Right renal pelvis (tissue), 4 donors: ENCODE measurements around the gene HMGA1. TPM values are rescaled to one million over a fixed set of nuclear protein-coding genes. Genes with fewer than 3 reads are reported as not detected.

Source experiments
- DNase-seq, 4 donors: peaks; one replicate each; pipeline ENCODE4 v3.0.0-alpha.2; 2013; ENCODE audit warnings: low read depth in 4 of 4, low spot score in 3 of 4, missing footprints in 1 of 4
- polyA plus RNA-seq, 4 donors: library from polyadenylated mRNA; unstranded; fragments of 120-200 nt; gene quantifications; one replicate each; pipeline ENCODE4 v1.2.1, GENCODE V29; 2013; ENCODE audit not compliant: insufficient read length in 4 of 4

HMGA1 gene
- polyA plus RNA-seq, 4 donors: 113 to 160 (median 128) TPM

DNA sequence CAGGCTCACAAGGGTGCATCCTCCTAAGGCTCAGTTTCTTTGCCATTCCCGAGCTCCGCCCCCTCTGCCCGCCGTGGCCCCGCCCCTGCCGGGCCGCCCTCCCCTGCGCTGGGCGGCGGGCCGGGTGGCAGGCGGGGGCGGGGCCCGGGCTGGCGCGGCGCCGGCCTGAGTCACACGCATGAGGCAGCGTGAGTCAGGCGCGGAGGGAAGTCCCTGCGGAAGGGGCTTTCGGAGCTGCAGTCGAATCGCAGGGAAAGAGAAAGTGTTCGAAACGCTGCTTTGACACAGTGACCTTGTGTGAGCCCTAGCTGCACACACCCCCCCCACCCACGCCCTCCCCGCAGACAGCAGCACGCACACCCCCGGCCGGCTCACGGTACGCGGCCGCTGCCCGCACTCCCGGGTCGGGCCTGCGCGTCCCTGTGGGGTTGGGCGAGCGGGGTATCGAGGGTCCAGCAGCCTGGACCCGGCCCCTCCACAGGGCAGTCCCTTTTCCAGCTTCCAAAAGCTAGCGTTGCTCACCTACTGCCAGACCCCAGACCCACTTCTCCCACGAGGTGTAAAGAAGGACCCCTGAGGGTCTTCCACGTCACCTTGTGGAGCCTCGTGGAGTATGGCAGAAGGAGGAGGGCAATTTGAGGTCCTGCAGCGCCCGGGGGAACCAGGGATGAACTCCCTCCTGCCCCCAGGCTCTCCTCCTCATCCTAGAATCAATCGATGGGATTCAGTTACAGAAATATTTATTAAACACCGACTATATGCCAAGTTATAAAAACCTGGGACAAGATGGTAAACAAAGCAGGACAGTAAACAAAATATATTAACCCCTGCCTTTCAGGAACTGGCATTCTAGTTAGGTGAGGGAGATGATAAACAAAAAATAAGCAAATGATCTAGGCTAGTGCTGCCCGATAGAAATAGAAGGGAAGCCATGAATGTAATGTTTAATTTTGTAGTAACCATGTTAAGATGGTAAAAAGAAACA lies 12.4 kb upstream of the HMGA1 start:
- DNase-seq: peak; percentile 75 to 79 (median 75)

DNA sequence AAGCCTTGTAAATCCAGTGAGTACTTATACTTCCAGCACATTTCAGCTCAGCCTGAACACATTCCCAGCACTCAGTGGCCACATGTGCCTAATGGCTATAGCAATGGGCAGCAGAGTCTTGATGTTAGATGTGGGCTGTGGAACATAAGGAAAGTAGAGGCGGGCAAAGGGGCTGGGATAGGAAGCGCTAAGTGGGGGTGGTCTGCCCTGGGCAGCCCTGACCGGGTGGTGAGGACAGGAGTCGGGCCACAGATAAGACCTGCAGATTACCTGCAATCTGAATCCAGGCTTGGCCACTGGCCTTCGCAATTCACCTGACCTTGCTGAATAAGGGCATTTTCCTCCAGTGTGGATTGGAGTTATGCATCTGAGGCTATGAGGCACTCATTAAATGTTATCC lies 11.1 kb upstream of the HMGA1 start:
- no peak for DNase-seq

DNA sequence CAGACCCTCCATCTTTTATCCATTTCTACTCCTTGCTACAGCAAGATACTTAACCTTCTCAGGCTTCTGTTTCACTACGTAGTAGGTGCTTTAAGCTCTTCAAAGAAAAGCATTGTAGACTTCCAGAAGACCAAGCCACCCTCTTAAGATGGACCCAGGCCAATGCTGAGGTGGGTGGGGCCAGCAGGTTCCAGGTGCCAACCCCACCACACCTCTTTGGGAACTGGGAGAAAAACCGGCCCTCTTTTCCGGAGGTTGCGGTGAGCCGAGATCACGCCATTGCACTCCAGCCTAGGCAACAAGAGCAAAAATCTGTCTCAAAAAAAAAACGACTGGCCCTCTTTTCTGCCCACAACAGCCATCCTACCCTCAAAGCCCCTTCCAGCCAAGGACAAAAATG lies 10.6 kb upstream of the HMGA1 start:
- no peak for DNase-seq

DNA sequence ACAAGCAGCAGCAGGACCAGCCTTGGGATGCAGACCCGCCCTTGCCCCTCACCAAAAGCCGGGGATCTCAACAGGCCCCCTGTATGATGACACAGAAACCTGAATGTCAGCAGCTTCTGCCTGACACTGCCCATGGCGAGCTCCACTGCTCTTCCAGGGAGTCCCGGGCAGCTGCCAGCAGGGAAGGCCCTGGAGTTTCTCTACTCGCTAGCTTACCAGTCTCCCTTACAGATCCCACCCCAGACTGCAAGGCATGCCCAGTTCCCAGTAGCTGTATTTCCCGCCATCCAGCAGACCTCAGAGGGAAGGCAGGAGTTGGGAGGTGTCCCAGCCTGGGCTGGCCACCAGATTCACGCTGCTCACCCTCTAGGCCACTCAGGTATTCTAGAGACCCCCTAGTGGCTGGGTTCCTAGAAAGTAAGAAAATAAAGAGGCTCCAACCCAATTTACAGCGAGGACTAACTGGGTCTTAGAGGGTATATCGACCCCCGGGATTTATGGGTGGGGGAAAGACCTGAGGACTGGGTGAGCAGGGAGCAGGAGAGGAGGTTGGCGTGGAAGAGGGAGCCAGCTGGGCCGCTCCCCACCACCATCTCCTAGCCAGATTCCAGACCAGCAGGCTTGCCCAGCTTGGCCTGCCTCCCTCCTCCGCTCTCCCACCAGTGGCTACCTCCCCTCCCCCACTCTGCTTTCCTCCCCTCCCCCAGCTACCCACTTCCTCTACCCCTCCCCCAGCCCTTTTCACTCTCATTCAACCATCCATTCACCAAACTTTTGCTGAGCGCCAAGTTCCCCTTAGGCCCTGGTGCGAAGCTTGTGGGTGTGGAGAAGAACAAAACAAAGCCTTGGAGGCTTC lies 9.7 kb upstream of the HMGA1 start:
- DNase-seq: no peak

DNA sequence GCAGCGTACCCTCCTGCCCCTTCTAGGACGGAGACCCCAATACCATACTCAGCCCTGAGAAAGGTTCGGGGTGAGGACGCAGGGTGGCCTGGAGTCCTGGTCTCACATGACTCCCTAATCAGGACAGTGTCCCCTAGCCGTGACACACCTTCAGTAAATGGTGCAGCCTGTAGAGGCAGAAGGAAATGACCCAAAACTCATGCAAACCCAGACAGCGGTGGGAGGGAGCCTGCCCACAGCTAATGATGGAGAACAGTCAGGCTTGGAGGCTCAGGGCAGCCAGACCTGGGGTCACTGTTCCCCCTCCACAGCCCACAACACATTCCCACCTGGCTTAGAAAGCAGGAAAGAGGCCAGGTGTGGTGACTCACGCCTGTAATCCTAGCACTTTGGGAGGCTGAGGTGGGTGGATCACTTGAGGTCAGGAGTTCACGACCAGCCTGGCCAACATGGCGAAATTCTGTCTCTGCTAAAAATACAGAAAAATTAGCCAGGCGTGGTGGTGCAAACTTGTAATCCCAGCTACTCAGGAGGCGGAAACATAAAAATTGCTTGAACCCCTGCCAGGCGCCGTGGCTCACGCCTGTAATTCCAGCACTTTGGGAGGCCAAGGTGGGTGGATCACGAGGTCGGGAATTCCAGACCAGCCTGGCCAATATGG lies 8.8 kb upstream of the HMGA1 start:
- no peak for DNase-seq

DNA sequence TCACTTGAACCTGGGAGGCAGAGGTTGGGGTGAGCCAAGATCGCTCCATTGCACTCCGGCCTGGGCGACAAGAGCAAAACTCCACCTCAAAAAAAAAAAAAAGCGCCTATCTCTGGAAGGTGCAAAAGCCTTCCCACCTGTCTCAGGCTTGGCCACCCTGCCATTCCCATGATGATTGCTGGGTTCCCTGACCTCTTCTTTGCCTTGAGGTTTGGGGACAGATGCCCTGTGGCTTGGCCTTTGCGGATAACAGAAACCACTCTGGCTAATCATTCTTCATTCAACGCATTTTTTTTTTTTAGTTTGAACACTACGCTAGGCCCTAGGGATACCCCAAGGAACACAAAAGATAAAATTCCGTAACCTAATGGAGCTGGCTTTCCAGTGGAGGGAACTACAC lies 6.8 kb upstream of the HMGA1 start:
- no peak for DNase-seq

DNA sequence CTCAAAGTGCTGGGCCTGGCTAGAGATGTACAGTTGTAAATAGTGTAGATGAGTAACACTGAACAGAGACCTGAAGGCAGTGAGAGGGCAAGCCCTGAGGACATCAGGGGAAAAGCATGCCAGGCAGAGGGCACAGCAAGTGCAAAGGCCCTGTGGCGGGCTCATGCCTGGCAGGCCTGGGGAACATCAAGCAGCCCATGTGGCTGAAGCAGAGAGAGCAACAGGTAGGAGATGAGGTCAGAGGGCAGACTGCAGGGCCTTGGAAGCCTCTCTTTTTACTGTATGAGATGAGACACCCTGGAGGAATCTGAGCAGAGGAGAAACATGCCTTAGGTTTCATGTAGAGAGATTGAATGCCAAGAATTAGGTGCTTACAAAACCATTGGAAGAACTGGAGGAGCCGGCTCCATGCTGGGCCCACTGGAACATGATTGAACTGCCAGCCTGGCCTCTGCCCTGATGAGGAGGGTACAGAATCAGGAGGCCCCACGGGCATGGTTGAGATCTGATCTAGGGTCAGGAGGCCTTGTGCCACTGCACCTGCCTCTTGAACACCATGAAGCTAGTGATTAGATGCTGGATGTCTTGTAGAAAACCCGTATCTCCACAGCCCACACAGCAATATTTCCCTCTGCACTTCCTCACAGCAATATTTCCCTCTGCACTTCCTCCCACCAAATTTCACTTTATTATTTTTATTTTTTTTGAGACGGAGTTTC lies 5.9 kb upstream of the HMGA1 start:
- no peak for DNase-seq

DNA sequence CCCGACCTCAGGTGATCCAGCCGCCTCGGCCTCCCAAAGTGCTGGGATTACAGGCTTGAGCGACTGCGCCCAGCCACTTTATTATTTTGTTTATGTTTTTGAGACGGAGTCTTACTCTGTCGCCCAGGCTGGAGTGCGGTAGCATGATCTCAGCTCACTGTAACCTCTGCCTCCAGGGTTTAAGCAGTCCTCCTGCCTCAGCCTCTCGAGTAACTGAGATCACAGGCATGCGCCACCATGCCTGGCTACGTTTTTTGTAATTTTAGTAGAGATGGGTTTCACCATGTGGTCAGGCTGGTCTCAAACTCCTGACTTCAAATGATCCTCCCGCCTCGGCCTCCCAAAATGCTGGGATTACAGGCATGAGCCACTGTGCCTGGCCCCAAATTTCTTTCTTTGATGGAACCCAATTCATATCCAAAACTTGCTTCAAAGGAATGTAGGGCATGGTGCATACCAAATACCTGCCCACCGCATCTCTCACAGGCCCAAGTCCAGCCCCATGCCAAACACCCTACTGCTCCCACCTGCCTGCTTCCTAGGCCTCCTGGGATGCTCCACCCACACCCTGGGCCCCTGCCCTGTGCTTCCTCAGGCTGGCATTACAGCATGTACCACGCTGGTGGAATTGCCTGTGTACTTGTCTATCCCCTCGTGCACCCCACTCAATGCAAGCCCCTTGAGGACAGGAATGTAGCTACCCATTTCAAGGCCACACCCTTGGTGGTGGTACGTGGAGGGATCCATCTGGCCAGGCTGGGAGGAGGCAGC lies 4.9 kb upstream of the HMGA1 start:
- DNase-seq: no peak

DNA sequence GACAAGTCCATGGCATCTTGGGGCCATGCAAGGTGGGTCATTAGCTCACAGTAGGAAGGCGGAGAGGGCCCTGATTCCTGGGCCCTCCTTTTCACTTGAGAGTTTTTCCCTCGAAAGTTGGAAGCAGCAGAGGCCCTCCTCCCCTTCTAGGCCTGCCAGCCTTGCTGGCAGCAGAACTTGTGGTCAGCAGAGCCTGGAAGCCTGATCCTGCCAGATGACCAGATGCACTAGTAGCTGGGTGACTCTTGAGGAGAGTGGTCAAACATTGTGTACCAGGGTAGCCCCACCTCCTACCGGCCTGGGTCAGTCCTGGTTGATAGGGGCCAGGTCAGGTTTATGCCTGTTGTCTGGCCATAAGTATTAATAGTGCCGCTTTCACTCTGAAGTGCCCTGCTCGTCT lies 3.8 kb upstream of the HMGA1 start:
- no peak for DNase-seq

DNA sequence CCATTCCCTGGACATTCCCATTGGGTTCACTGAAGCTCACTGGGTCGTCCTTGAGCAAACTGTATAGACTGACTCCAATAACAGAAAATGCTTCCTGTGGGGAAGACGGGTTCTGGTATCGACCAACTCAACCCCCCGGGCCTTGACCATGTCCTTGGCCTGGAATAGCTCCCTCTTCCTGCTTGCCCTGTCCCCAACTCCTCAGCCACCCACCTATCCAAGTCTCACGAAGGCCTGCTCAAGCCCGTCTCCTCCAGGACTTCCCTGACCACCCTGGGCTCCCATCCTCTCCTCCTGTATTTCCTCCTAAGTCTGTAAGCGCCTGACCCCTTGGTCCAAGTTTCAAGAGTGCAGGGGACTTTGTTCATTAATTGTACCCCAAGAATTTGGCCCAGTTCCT lies 2.8 kb upstream of the HMGA1 start:
- no peak for DNase-seq

DNA sequence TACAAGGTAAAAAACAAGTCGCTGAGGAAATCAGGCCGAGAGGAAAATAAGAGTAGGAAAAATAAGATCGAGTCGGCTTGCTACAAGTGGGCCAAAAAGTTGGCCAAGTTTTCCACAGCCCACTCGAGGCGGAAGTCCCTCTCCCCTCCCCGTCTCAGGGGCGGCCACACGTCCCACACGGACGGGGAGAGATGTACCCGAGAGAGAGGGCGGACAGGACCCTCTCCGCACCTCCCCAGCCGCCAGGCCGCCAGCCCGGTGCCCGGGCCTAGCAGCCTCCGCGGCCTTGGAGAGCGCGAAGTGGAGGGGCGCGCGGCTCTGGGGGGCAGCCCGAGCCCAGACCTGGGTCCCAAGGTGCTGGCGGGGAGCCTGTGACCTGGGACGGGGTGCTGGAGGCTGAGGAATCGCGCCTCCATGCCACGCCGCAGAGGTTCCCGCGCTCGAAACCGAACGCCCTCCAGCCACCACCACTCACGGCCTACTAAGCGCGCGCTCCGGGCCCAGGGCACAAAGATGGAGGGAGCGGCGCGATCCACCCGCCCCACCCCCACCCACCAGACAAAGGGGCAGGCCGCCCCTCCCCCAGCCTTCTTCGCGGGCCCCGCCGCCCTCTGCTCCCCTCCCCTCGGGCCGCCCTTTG lies 1.9 kb upstream of the HMGA1 start:
- DNase-seq: no peak

DNA sequence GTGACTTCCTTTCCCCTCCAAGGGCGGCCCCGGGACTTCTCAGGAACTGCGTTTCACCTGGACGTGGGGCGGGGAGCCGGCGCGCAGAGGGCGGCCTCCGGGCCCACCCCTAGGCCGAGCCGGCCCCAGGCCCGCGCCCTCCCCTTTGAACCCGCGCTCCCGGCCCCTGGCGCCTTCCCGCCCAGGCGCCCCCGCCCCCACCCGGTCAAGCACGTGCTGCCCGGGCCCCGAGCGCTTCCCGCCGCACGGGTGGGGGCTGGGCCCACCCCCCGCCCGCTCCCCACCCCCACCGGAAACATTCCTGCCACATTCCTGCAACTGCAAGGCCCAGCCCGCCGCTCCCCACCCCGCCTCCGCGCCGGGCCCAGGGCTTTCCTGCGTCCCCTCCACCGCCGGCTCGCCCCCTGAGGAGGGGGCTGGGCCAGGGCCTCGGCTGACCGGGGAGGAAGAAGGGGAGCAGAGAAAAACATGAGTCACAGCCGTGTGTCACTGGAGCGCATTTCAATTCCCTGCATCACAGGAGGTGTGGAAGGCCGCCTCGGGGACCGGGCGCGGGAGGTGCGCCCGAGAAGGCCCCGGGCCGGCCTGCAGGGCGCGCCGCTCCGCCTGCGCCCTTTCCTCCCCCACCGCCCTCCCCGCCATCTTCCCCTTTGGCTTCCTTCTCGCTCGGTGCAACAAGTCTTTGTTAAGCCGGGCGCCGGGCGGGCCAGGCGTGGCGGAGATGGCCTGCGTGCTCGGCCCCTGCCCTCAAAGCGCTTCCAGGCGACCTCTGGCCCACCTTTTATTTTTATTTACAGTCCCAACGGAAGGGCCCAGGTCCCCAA lies 1.2 kb upstream of the HMGA1 start:
- no peak for DNase-seq

DNA sequence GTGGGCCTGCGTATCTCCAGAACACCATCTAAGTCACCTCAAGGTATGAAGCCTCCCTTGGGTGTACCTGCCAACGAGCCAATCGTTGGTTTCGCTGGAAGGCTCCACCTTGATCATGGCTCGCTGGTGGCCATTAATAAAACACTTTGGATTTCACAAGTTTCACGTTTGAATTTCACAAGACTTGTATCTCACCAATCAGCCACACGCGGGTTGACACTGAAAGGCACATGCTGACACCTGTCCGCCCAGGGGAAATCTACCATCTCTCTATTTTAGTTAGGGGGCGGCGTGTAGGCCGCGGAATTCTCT lies 586 bp upstream of the HMGA1 start:
- no peak for DNase-seq

DNA sequence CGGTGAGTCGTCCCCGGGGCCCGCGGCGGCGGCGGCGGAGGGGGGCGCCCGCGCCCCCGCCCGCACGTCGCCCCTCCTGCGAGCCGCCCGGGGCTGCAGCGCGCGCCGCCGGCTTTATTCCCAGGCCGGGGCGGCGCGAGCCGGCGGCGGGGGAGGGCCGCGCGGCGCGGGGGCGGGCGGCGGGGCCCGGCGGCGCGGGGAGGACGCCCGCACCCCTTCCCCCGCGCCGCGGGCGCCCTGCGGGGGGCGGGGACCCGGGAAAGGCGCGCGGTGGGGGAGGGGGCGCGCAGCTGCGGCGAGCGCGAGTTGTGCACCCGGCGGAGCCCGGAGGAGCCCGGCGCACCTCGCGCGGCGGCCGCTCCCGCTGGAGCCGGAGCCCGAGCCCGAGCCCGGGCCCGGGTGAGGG lies 646 bp downstream of the HMGA1 start:
- DNase-seq: no peak

DNA sequence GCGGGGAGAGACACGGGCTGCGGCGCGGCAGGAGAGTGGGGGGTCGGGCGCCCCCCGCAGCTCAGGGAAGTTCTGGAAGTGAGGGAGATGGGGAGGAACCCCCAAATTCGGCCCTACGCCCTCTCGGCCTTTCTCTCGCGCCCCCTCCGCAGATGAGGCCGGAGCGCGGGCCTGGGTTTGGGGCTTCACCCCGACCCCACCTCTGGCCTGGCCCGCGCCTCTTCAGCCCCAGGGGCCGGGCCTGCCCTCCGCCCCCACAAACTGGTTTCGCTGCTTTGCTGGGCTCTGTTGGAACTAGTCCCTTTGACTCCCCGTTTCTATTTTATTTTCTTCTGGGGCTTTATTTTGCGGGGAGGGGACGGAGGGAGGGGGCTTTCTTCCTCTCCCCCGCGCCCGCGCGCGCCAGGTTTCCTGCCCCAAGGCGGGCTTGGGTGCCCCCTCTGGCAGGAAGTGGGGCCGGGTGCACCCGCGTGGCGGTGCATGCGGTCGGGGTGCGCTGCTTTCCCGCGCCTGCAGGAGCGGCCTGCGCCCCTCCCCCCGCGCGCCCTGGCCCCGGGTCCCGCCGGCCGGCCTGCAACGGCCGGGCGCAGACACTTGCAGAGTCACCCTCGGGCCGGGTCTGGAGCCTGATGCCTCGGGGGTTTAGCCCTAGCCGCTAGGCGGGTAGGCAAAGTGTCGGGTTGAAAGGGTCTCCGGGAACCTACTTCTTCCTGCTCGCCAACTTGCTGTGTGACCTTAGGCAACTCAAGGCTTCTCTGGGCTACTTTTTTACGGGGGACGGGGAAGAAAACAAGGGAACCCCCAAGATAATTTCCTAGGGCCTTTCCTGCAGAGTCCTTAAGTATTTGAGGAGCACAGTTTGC lies 1.3 kb downstream of the HMGA1 start:
- no peak for DNase-seq

DNA sequence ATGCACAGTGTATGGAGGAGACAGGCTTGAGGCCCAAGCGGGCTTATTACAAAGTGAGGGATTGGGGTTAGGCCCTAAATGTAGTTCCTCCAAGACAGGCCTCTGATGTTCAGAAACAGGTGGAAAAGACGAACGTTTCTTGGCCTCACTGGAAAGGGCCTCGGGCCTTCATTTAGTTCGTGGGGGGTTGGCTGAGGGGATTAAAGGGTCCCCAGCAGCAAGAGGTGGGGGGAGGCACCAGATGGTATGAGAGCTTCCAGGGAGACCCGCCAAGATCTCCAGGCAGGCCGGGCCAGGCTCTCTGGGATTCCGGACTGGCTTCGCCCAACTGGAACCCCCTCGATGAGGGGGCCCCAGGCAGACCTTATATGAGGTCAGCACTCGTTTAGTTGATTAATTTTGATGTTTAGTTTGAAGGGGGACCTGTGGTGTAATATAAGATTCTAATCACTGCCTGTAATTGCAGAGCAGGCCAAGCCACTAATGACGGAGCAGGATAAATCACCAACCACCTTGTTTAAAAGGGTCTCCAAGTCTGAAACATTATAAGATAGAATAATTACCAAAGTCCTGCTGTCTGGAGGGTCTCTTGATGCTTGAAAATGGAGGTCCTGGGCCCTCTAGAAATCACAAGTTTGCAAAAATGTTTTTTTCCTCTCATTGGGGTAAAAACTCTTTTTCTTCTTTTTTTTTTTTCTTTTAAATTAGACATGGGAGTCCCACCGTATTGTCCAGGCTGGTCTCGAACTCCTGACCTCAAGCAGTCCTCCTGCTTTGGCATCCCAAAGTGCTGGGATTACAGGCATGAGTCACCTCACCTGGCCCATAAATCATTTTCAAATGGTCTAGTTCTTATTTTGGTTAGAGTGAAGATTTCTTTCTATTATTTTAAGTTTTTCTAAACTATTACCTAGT lies 2.2 kb downstream of the HMGA1 start:
- no peak for DNase-seq

DNA sequence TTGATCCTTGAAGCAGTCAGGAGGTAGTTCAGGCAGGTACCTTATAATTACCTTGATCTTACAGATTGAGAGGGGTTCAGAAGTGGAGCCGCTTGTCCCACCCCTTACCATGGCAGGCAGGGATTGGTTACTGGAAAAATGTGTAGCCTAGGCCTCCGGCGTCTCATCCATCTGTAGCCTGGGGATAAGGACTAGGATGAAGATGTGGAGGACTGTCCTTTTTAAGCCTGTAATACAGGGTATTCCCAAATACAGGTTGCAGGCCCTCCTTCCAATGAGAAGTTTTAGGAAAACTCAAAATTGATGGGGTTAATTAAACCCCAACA lies 2.8 kb downstream of the HMGA1 start:
- no peak for DNase-seq
